ENCODE data around the gene THBS4.

DNA sequence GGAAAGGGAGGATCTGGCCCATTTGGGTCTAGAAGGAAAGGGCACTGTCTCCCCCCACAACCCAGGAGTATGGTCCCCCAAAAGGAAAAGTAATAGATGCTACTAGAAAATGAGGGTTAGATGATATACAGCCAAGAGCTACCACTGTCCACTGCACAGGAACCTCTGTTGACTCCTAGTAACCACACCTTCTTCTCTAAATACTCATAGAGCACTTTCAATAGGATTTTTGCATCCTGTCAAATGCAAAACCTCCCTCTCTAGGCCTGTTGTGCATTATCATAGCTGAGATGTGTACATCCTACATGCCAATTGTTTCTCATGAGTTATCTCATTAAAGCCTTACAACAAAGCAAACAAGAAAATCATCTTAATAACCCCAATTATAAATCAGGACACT lies 66.8 kb downstream of the THBS4 start:
- TF ChIP-seq, protein P1, sequence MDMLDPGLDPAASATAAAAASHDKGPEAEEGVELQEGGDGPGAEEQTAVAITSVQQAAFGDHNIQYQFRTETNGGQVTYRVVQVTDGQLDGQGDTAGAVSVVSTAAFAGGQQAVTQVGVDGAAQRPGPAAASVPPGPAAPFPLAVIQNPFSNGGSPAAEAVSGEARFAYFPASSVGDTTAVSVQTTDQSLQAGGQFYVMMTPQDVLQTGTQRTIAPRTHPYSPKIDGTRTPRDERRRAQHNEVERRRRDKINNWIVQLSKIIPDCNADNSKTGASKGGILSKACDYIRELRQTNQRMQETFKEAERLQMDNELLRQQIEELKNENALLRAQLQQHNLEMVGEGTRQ (CRISPR knock-in tag; IDR thresholded peaks at IDR 0.05) = no peak
- TF ChIP-seq, protein P2, sequence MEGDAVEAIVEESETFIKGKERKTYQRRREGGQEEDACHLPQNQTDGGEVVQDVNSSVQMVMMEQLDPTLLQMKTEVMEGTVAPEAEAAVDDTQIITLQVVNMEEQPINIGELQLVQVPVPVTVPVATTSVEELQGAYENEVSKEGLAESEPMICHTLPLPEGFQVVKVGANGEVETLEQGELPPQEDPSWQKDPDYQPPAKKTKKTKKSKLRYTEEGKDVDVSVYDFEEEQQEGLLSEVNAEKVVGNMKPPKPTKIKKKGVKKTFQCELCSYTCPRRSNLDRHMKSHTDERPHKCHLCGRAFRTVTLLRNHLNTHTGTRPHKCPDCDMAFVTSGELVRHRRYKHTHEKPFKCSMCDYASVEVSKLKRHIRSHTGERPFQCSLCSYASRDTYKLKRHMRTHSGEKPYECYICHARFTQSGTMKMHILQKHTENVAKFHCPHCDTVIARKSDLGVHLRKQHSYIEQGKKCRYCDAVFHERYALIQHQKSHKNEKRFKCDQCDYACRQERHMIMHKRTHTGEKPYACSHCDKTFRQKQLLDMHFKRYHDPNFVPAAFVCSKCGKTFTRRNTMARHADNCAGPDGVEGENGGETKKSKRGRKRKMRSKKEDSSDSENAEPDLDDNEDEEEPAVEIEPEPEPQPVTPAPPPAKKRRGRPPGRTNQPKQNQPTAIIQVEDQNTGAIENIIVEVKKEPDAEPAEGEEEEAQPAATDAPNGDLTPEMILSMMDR (IDR thresholded peaks at IDR 0.05) = no peak
- TF ChIP-seq, protein P3, sequence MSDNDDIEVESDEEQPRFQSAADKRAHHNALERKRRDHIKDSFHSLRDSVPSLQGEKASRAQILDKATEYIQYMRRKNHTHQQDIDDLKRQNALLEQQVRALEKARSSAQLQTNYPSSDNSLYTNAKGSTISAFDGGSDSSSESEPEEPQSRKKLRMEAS (CRISPR knock-in tag; IDR thresholded peaks at IDR 0.05) = no peak
- TF ChIP-seq, protein P4, sequence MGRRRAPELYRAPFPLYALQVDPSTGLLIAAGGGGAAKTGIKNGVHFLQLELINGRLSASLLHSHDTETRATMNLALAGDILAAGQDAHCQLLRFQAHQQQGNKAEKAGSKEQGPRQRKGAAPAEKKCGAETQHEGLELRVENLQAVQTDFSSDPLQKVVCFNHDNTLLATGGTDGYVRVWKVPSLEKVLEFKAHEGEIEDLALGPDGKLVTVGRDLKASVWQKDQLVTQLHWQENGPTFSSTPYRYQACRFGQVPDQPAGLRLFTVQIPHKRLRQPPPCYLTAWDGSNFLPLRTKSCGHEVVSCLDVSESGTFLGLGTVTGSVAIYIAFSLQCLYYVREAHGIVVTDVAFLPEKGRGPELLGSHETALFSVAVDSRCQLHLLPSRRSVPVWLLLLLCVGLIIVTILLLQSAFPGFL (CRISPR knock-in tag; IDR thresholded peaks at IDR 0.05; ENCODE audit: borderline replicate concordance) = no peak
- TF ChIP-seq, protein P5, sequence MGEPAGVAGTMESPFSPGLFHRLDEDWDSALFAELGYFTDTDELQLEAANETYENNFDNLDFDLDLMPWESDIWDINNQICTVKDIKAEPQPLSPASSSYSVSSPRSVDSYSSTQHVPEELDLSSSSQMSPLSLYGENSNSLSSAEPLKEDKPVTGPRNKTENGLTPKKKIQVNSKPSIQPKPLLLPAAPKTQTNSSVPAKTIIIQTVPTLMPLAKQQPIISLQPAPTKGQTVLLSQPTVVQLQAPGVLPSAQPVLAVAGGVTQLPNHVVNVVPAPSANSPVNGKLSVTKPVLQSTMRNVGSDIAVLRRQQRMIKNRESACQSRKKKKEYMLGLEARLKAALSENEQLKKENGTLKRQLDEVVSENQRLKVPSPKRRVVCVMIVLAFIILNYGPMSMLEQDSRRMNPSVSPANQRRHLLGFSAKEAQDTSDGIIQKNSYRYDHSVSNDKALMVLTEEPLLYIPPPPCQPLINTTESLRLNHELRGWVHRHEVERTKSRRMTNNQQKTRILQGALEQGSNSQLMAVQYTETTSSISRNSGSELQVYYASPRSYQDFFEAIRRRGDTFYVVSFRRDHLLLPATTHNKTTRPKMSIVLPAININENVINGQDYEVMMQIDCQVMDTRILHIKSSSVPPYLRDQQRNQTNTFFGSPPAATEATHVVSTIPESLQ (CRISPR knock-in tag; IDR thresholded peaks at IDR 0.05) = no peak
